Small intestine (tissue), 7 donors: ENCODE results near the gene OR52E4. TPM values are rescaled to one million over a fixed set of nuclear protein-coding genes. Genes with fewer than 3 reads are reported as not detected.

Source experiments
- DNase-seq, 2 donors: peaks; one replicate each; pipeline versions ENCODE4 v3.0.0 to v3.0.0-alpha.2; 2013
- FAIRE-seq: peaks from 2 replicates; lab custom pipeline; 2012; peaks lifted over from hg19 to GRCh38; lab: Jason Lieb, UNC
- H3K27ac ChIP-seq, 3 donors: one replicate each; pipeline ENCODE4 v1.5.1; 2013; ENCODE audit warnings: low read length in 2 of 3, mild to moderate bottlenecking in 2 of 3, control low read depth in 1 of 3, inconsistent platforms in 1 of 3, low read depth in 1 of 3, moderate library complexity in 1 of 3
- H3K27me3 ChIP-seq, 3 donors: one replicate each; pipeline ENCODE4 v1.6.1; 2013; ENCODE audit warnings: low read length in 3 of 3, inconsistent platforms in 1 of 3; ENCODE audit not compliant: control insufficient read depth in 3 of 3, insufficient read depth in 3 of 3
- H3K36me3 ChIP-seq, 3 donors: one replicate each; pipeline ENCODE4 v1.6.1; 2013; ENCODE audit warnings: low read length in 3 of 3, inconsistent platforms in 1 of 3, low read depth in 1 of 3, mild to moderate bottlenecking in 1 of 3, moderate library complexity in 1 of 3; ENCODE audit not compliant: control insufficient read depth in 3 of 3, insufficient read depth in 2 of 3
- H3K4me1 ChIP-seq, 3 donors: one replicate each; pipeline ENCODE4 v1.6.1; 2013; ENCODE audit warnings: low read length in 2 of 3, inconsistent platforms in 1 of 3, low read depth in 1 of 3, mild to moderate bottlenecking in 1 of 3, moderate library complexity in 1 of 3; ENCODE audit not compliant: control insufficient read depth in 3 of 3, insufficient read depth in 2 of 3
- H3K4me3 ChIP-seq, 3 donors: one replicate each; pipeline ENCODE4 v1.5.1; 2013; ENCODE audit warnings: low read length in 3 of 3, control low read depth in 1 of 3, inconsistent platforms in 1 of 3, low read depth in 1 of 3, mild to moderate bottlenecking in 1 of 3, moderate library complexity in 1 of 3
- H3K9me3 ChIP-seq, 2 donors: one replicate each; pipeline ENCODE4 v1.6.1; 2013; ENCODE audit warnings: low read depth in 1 of 2, low read length in 1 of 2; ENCODE audit not compliant: control insufficient read depth in 2 of 2, insufficient read depth in 1 of 2
- WGBS, 3 donors: extraction: QIAGEN DNeasy Blood & Tissue Kit; methylation state at CpG; one replicate each; pipeline ENCODE4 v1.1.7; 2013; 5-methylcytosine and 5-hydroxymethylcytosine counted together
- polyA plus RNA-seq, 4 donors: library from polyadenylated mRNA; stranded (reverse) in 3 of 4; unstranded in 1 of 4; fragments of 200-250 nt in 3 of 4; fragments of 120-200 nt in 1 of 4; gene quantifications; one replicate each; pipeline versions ENCODE4 v1.2.1 to v1.2.3, GENCODE V29; 2013
- donor health status: healthy with polysubstance abuse.
- donor health status: control.
- donor health status: control.
- donor health status: Bipolar disorder and iron deficiency.
- donor health status: healthy.

OR52E4 gene
- polyA plus RNA-seq, 4 donors: not detected

- no peaks in the 10 kb centered on the region for H3K36me3 ChIP-seq
- H3K9me3 ChIP-seq: no peaks in the 10 kb centered on the region
- H3K27me3 ChIP-seq: no peaks in the 10 kb centered on the region
- FAIRE-seq (no peak), DNase-seq (no peak)
- no peaks in the 10 kb centered on the region for H3K4me1 ChIP-seq
- H3K4me3 ChIP-seq: no peak within 1 kb of the TSS
- H3K27ac ChIP-seq: no peak within 1 kb of the TSS
- 92 to 98% (median 93%) methylated on average over 3 of the region's 3 CpGs for WGBS, 3 donors
Measured at GRCh38 chr11:5857590-5857989, 22.8 kb upstream of the OR52E4 start, which contains the start of gene OR52E8. OR52E8 (minus strand) TSS chr11:5857690; CDS start chr11:5857690, 0 bp downstream.

- no peaks in the 10 kb centered on the region for H3K27me3 ChIP-seq
- peaks cover 0 to 3% of the 10 kb centered on the region in 2 donors for H3K9me3 ChIP-seq
- H3K4me3 ChIP-seq: no peak overlapping the region
- FAIRE-seq (no peak), DNase-seq (no peak)
- no peaks in the 10 kb centered on the region for H3K4me1 ChIP-seq
- 72 to 91% (median 88%) methylated on average over 2 of the region's 2 CpGs for WGBS, 3 donors
- H3K36me3 ChIP-seq: no peaks in the 10 kb centered on the region
- no peak overlapping the region for H3K27ac ChIP-seq
Measured at GRCh38 chr11:5865826-5866225, 14.6 kb upstream of the OR52E4 start.

GRCh38 chr11:5878564-5878963 is 1.9 kb upstream of the OR52E4 start:
- Histone ChIP-seq H3K36me3 (no peaks in the 10 kb centered on the region), H3K4me1 (no peaks in the 10 kb centered on the region), H3K9me3 (peaks cover 0 to 5% of the 10 kb centered on the region in 2 donors), H3K4me3 (no peak overlapping the region), H3K27me3 (no peaks in the 10 kb centered on the region), H3K27ac (no peak overlapping the region)
- no peak for DNase-seq
- FAIRE-seq: no peak
- WGBS, 3 donors: 72 to 85% (median 79%) methylated on average over 2 of the region's 2 CpGs

- no peak for FAIRE-seq
- no peak overlapping the region for H3K4me3 ChIP-seq
Measured at GRCh38 chr11:5881756-5882155, 1.3 kb downstream of the OR52E4 start.

GRCh38 chr11:5887172-5887571 is 6.7 kb downstream of the OR52E4 start:
- Histone ChIP-seq H3K4me1 (no peaks in the 10 kb centered on the region), H3K4me3 (no peak overlapping the region), H3K9me3 (no peaks in the 10 kb centered on the region), H3K27ac (no peak overlapping the region), H3K36me3 (no peaks in the 10 kb centered on the region), H3K27me3 (no peaks in the 10 kb centered on the region)
- no peak for FAIRE-seq
- 50 to 75% (median 59%) methylated on average over 3 of the region's 3 CpGs for WGBS, 3 donors
- DNase-seq: no peak

More at GRCh38 chr11:5881756-5882155, 1.3 kb downstream of the OR52E4 start:
- no peaks in the 10 kb centered on the region for H3K36me3 ChIP-seq
- DNase-seq: no peak
- no peak overlapping the region for H3K27ac ChIP-seq
- no peaks in the 10 kb centered on the region for H3K9me3 ChIP-seq
- no peaks in the 10 kb centered on the region for H3K4me1 ChIP-seq
- H3K27me3 ChIP-seq: no peaks in the 10 kb centered on the region

GRCh38 chr11:5887661-5888060 is 7.2 kb downstream of the OR52E4 start:
- Histone ChIP-seq H3K36me3 (no peaks in the 10 kb centered on the region), H3K4me1 (no peaks in the 10 kb centered on the region), H3K4me3 (no peak overlapping the region), H3K27ac (no peak overlapping the region), H3K27me3 (no peaks in the 10 kb centered on the region), H3K9me3 (no peaks in the 10 kb centered on the region)
- FAIRE-seq (no peak), DNase-seq (no peak)
- WGBS, 3 donors: 65 to 74% (median 69%) methylated on average over 1 of the region's 1 CpG

GRCh38 chr11:5891216-5891800 is 10.9 kb downstream of the OR52E4 start:
- DNase-seq: peak in 1 of 2 donors; percentile 2
- FAIRE-seq: no peak
- Histone ChIP-seq H3K9me3 (no peaks in the 10 kb centered on the region), H3K36me3 (no peaks in the 10 kb centered on the region), H3K27me3 (no peaks in the 10 kb centered on the region), H3K4me1 (no peaks in the 10 kb centered on the region), H3K27ac (no peak overlapping the region), H3K4me3 (no peak overlapping the region)
- 58 to 66% (median 62%) methylated on average over 4 of the region's 4 CpGs for WGBS, 3 donors

GRCh38 chr11:5892908-5893307 is 12.5 kb downstream of the OR52E4 start, which contains the start of gene OR52E5:
OR52E5 (plus strand) TSS chr11:5893208; CDS start chr11:5900777, 7,569 bp downstream.
- no peaks in the 10 kb centered on the region for H3K27me3 ChIP-seq
- no peaks in the 10 kb centered on the region for H3K9me3 ChIP-seq
- H3K36me3 ChIP-seq: no peaks in the 10 kb centered on the region
- no peak within 1 kb of the TSS for H3K4me3 ChIP-seq
- DNase-seq (no peak), FAIRE-seq (no peak)
- H3K27ac ChIP-seq: no peak within 1 kb of the TSS
- WGBS, 3 donors: 88 to 93% (median 88%) methylated on average over 3 of the region's 3 CpGs
- H3K4me1 ChIP-seq: no peaks in the 10 kb centered on the region

GRCh38 chr11:5899534-5899933 is 19.1 kb downstream of the OR52E4 start:
- H3K36me3 ChIP-seq: no peaks in the 10 kb centered on the region
- H3K4me1 ChIP-seq: no peaks in the 10 kb centered on the region
- FAIRE-seq (no peak), DNase-seq (no peak)
- no peaks in the 10 kb centered on the region for H3K27me3 ChIP-seq
- WGBS, 3 donors: 78 to 86% (median 84%) methylated on average over 2 of the region's 2 CpGs
- H3K27ac ChIP-seq: no peak overlapping the region
- H3K9me3 ChIP-seq: no peaks in the 10 kb centered on the region
- no peak overlapping the region for H3K4me3 ChIP-seq
